AG10803 (cell line): ENCODE data around the gene MAP3K1.

Experiments used
- DNase-seq: peaks from one replicate; pipeline ENCODE4 v3.0.0; 2010; ENCODE audit warnings: low read depth
- H3K4me3 ChIP-seq: 2 replicates; pipeline ENCODE4 v1.5.1; 2011; ENCODE audit warnings: mild to moderate bottlenecking, low read length, control low read depth
- TF ChIP-seq, protein P1 (sequence below): conservative IDR thresholded peaks from 2 replicates; pipeline ENCODE4 v1.5.1; 2011; ENCODE audit warnings: mild to moderate bottlenecking, low read length, control low read depth, inconsistent platforms

The MAP3K1 gene

DNA sequence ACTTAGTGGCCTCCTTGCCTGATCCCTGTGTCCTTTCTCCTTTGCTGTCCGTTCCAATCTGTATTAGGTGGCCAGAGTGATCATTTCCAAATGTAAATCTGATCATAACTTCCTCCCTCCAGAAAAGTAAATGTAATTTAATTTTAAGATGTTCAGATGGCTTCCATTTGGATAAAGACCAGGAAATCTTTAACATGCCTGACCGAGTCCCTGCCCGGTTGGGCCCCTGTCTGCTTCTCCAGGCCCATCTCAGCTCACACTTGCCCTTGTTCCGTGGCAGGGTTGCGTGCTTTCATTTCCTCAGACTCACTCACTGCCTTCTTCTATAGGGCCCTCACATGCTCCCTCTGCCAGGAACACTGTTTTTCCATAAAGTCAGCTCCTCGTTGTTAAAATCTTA, 7.6 kb downstream of the MAP3K1 start:
- TF ChIP-seq, protein P1, sequence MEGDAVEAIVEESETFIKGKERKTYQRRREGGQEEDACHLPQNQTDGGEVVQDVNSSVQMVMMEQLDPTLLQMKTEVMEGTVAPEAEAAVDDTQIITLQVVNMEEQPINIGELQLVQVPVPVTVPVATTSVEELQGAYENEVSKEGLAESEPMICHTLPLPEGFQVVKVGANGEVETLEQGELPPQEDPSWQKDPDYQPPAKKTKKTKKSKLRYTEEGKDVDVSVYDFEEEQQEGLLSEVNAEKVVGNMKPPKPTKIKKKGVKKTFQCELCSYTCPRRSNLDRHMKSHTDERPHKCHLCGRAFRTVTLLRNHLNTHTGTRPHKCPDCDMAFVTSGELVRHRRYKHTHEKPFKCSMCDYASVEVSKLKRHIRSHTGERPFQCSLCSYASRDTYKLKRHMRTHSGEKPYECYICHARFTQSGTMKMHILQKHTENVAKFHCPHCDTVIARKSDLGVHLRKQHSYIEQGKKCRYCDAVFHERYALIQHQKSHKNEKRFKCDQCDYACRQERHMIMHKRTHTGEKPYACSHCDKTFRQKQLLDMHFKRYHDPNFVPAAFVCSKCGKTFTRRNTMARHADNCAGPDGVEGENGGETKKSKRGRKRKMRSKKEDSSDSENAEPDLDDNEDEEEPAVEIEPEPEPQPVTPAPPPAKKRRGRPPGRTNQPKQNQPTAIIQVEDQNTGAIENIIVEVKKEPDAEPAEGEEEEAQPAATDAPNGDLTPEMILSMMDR = no peak
- H3K4me3 ChIP-seq = no peak overlapping the region
- DNase-seq = no peak

DNA sequence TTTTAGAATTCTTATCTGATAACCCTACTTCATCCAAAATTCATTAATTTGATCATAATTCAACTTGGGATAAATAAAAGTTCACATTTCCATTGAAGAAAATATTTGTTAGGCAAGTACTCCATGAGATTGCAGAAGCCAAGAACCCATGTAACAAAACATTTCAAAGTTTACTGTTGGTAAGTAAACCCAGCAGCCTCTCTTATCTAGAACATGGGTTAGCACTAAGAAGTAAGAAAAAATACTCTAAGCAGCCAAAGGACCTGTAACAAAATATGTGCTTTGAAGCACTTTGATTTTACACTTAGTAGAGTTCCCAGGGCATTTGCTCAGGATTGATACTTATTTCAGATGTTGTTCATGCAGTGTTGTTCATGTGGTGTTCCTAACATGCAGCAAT, 8.7 kb downstream of the MAP3K1 start:
- TF ChIP-seq, protein P1 = no peak
- no peak for DNase-seq
- H3K4me3 ChIP-seq = no peak overlapping the region

DNA sequence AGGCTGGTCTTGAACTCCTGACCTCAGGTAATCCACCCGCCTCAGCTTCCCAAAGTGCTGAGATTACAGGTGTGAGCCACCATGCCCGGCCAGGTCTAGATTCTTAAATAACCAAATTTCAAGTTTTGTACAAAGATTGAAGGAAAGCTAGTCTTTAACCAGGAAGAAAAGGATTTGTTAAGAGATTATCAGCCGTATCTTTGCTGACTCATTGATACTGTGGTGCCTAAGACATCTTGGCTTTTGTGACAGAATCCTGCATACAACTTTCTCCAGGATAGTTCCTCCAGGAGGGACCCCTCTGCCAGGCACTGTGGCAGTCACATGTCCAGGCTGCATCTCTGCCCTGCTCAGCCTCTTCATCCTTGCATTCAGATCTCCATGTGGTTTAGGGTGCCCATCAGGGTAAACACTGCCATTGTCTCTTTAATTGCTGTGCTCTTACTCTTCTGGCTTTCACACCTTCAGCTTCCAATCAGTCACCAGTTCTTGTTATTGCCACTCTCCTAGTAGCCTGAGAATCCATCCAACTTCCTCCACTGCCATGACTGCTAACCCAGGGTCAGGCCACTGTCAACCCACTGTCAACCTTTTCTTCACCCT, 10.0 kb downstream of the MAP3K1 start:
- DNase-seq = no peak
- no peak overlapping the region for H3K4me3 ChIP-seq
- TF ChIP-seq, protein P1 = no peak

DNA sequence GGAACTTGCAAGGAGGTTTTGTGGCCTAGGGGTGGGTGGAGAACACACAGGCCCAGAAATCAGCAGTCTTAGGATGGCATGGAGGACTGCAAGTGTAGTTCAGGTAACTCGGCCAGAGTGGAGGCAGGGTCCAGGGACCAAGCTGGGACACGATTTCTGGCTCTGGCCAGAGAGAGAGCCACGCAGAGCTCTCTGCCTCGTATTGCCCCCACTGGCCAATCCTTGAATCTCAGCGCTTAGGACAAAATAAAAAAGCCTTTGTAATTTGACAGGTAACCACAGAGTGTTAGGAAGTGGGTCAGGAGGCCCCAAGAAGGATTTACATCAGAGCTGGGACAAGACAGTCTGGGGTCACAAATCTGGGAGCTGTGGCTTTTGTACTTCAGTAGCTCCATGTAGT, 11.7 kb downstream of the MAP3K1 start:
- DNase-seq = no peak
- no peak overlapping the region for H3K4me3 ChIP-seq
- TF ChIP-seq, protein P1 = peak; percentile 20; the same call in 1 of the 2 replicates

DNA sequence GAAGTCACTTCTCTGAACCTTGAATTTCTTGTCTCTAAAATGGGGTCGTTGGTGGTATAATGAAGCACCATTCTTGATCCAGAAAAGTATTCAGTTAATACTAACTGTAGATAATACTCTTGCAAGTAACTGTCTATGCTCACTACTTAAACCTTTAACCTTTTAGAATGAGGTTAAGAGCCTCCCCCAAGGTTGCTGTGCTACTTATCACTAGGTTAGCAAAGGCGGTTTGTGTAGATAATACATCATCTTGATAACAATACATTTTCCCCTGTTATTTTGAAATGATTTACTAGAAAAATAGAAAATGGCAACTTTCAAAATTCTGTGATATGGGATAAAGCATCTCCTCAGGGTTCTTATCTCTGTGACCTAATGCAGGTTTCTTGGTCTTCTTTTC, 12.6 kb downstream of the MAP3K1 start:
- TF ChIP-seq, protein P1 = no peak
- H3K4me3 ChIP-seq = no peak overlapping the region
- DNase-seq = no peak

- TF ChIP-seq, protein P1 = no peak
- no peak for DNase-seq
- H3K4me3 ChIP-seq = no peak overlapping the region
Measured at GRCh38 chr5:56829137-56829908, 14.0 kb downstream of the MAP3K1 start.

DNA sequence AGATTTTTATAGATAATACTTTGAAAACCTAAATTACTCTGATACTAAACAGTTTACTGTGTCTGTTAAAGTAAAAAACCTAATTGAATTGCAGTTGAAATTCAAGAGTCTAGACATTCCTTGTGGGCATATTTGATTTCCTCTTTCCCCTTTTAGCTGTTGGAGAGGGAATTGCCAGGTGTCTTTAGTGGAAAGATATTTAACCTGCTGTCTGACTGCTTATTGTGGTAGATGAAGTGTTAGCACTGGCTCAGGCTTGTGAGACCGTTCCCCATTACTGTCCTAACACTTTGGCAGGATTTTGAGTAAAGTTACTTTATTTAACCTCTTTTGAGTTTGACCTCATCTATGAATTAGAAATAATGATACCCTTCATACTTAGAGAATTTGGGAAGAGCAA, 16.4 kb downstream of the MAP3K1 start:
- TF ChIP-seq, protein P1 = no peak
- no peak overlapping the region for H3K4me3 ChIP-seq
- no peak for DNase-seq
